LNCAP (cell line): ENCODE measurements around the gene ETFA.

Experiments used
- CTCF ChIP-seq: fragments of 450-650 bp; IDR thresholded peaks from 2 replicates; pipeline ENCODE4 v1.5.1; 2017; ENCODE audit warnings: mild to moderate bottlenecking

Gene ETFA

GRCh38 chr15:76175442-76175841 is 135.8 kb downstream of the ETFA start:
- no peak for TF ChIP-seq CTCF

GRCh38 chr15:76174654-76175053 is 136.6 kb downstream of the ETFA start:
- no peak for TF ChIP-seq CTCF

GRCh38 chr15:76173317-76173834 is 137.9 kb downstream of the ETFA start:
- no peak for TF ChIP-seq CTCF

- TF ChIP-seq CTCF, result no peak
Measured at GRCh38 chr15:76172782-76173181, 138.5 kb downstream of the ETFA start.

GRCh38 chr15:76169911-76170800 is 141.1 kb downstream of the ETFA start:
- TF ChIP-seq CTCF, result no peak

GRCh38 chr15:76169018-76169417 is 142.3 kb downstream of the ETFA start:
- no peak for TF ChIP-seq CTCF

GRCh38 chr15:76168237-76168984 is 142.9 kb downstream of the ETFA start:
- TF ChIP-seq CTCF, result no peak
